GM10248 (cell line): ENCODE measurements around the gene PTPRG.

Experiments
- CTCF ChIA-PET: fragments of 300-600 bp; sonication (Branson Sonifier 250); formaldehyde crosslinking; extraction: SDS; loops from one replicate; lab custom pipeline; 2021; ENCODE audit warnings: antibody characterized with exemption; lab: Yijun Ruan, JAX
- POLR2A ChIA-PET: fragments of 350-650 bp; sonication (Branson Sonifier 250); formaldehyde crosslinking; extraction: SDS; loops from one replicate; lab custom pipeline; 2020; ENCODE audit warnings: antibody characterized with exemption; lab: Yijun Ruan, JAX
- DNase-seq: peaks from one replicate; pipeline ENCODE4 v3.0.0; 2012; ENCODE audit errors: extremely low spot score
- TF ChIP-seq, protein P1 (sequence below): IDR thresholded peaks from 2 replicates; pipeline ENCODE4 v1.5.1; 2012; ENCODE audit warnings: mild to moderate bottlenecking, low read depth; ENCODE audit errors: extremely low read depth, missing control alignments, control extremely low read depth

PTPRG gene

GRCh38 chr3:62110443-62111225 is 549.3 kb downstream of the PTPRG start:
- CTCF ChIA-PET: interaction anchor here (1.3 to 2.3 kb wide), 2 partner anchors 9 to 16 kb away, joined by 4 to 7 read pairs; no protein-coding TSS in a partner anchor
- no peak for DNase-seq
- POLR2A ChIA-PET: no interaction called here
- TF ChIP-seq, protein P1, sequence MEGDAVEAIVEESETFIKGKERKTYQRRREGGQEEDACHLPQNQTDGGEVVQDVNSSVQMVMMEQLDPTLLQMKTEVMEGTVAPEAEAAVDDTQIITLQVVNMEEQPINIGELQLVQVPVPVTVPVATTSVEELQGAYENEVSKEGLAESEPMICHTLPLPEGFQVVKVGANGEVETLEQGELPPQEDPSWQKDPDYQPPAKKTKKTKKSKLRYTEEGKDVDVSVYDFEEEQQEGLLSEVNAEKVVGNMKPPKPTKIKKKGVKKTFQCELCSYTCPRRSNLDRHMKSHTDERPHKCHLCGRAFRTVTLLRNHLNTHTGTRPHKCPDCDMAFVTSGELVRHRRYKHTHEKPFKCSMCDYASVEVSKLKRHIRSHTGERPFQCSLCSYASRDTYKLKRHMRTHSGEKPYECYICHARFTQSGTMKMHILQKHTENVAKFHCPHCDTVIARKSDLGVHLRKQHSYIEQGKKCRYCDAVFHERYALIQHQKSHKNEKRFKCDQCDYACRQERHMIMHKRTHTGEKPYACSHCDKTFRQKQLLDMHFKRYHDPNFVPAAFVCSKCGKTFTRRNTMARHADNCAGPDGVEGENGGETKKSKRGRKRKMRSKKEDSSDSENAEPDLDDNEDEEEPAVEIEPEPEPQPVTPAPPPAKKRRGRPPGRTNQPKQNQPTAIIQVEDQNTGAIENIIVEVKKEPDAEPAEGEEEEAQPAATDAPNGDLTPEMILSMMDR: no peak

- DNase-seq: no peak
- TF ChIP-seq, protein P1: no peak
- ChIA-PET POLR2A (no interaction called here), CTCF (interaction anchor here (0.7 to 1.2 kb wide), 2 partner anchors 9 to 26 kb away, joined by 3 read pairs; no protein-coding TSS in a partner anchor)
These were observed 551.7 kb downstream of the PTPRG start for GRCh38 chr3:62113092-62113491.

GRCh38 chr3:62114763-62115162 is 553.4 kb downstream of the PTPRG start:
- POLR2A ChIA-PET: no interaction called here
- no peak for DNase-seq
- TF ChIP-seq, protein P1: no peak
- CTCF ChIA-PET: no interaction called here

GRCh38 chr3:62117903-62118548 is 556.7 kb downstream of the PTPRG start:
- DNase-seq: no peak
- POLR2A ChIA-PET: no interaction called here
- TF ChIP-seq, protein P1: no peak
- CTCF ChIA-PET: no interaction called here

GRCh38 chr3:62119139-62119538 is 557.8 kb downstream of the PTPRG start:
- POLR2A ChIA-PET: no interaction called here
- no peak for DNase-seq
- CTCF ChIA-PET: interaction anchor here (1.1 kb wide), 1 partner anchor 24 kb away, joined by 3 read pairs; no protein-coding TSS in a partner anchor
- TF ChIP-seq, protein P1: no peak

GRCh38 chr3:62122819-62123218 is 561.4 kb downstream of the PTPRG start:
- no peak for DNase-seq
- TF ChIP-seq, protein P1: no peak
- CTCF ChIA-PET: interaction anchor here (1.8 kb wide), 1 partner anchor 186 kb away, joined by 4 read pairs; no protein-coding TSS in a partner anchor
- POLR2A ChIA-PET: no interaction called here
